K562 (cell line): Measurements from ENCODE around the gene FAM89B. TPM values are rescaled to one million over a fixed set of nuclear protein-coding genes. Genes with fewer than 3 reads are reported as not detected.

ENCODE experiments used
- BRD4 ChIP-seq: fragments of 200-600 bp; sonication (generic); IDR thresholded peaks from 2 replicates; pipeline ENCODE4 v1.6.1; 2017; ENCODE audit warnings: inconsistent platforms
- DNMT1 ChIP-seq: fragments of 450-650 bp; IDR thresholded peaks from 2 replicates; pipeline ENCODE4 v1.6.1; 2016; ENCODE audit warnings: antibody characterized with exemption, mild to moderate bottlenecking
- EHMT2 ChIP-seq: fragments of 450-650 bp; IDR thresholded peaks from 2 replicates; pipeline ENCODE4 v1.6.1; 2018; ENCODE audit warnings: antibody characterized with exemption
- GTF2F1 ChIP-seq: IDR thresholded peaks from 2 replicates; pipeline ENCODE4 v1.6.1; 2011; ENCODE audit warnings: low read depth, low read length, improper control_type of control experiment
- KDM4B ChIP-seq, 2 experiments: fragments of 450-650 bp in 1 of 2; sonication (generic) in 1 of 2; IDR thresholded peaks; 2 replicates each; pipeline ENCODE4 v1.6.1; 2016 to 2017; ENCODE audit warnings: borderline replicate concordance in 2 of 2, antibody characterized with exemption in 1 of 2, low read depth in 1 of 2, mild to moderate bottlenecking in 1 of 2
- NR1H2 ChIP-seq: sonication (generic); formaldehyde crosslinking; IDR thresholded peaks from 2 replicates; pipeline ENCODE4 v1.4.0; 2020; ENCODE audit warnings: mild to moderate bottlenecking, missing genetic modification reagents
- NR4A1 ChIP-seq, 2 experiments: fragments of 250-450 bp in 1 of 2; fragments of 450-650 bp in 1 of 2; sonication (Bioruptor Pico) in 1 of 2; IDR thresholded peaks; 2 replicates each; pipeline versions ENCODE4 v1.4.0 to v1.6.1; 2016 to 2020; ENCODE audit warnings: mild to moderate bottlenecking in 2 of 2, missing compliant biosample characterization in 1 of 2, missing genetic modification characterization in 1 of 2, moderate library complexity in 1 of 2
- POLR3G ChIP-seq: IDR thresholded peaks from 2 replicates; pipeline ENCODE4 v1.6.1; 2011; ENCODE audit not compliant: insufficient read length, insufficient replicate concordance; ENCODE audit errors: extremely low read depth
- RFX7 ChIP-seq: fragments of 250-450 bp; sonication (Bioruptor Pico); IDR thresholded peaks from 2 replicates; pipeline ENCODE4 v1.5.1; 2021; ENCODE audit warnings: mild to moderate bottlenecking
- SIN3B ChIP-seq: fragments of 450-650 bp; IDR thresholded peaks from 2 replicates; pipeline ENCODE4 v1.6.1; 2017; ENCODE audit warnings: low read depth, mild to moderate bottlenecking, moderate library complexity
- TARDBP ChIP-seq: fragments of 450-650 bp; IDR thresholded peaks from 2 replicates; pipeline ENCODE4 v1.6.1; 2016
- TFAM ChIP-seq: fragments of 250-450 bp; sonication (Bioruptor Pico); conservative IDR thresholded peaks from 2 replicates; pipeline ENCODE4 v1.5.0; 2021; ENCODE audit warnings: mild to moderate bottlenecking, moderate library complexity
- ZNF274 ChIP-seq: IDR thresholded peaks from 2 replicates; pipeline ENCODE4 v1.6.1; 2011; ENCODE audit warnings: low read depth, mild to moderate bottlenecking, low read length, moderate library complexity, borderline replicate concordance
- polyA plus RNA-seq, 8 experiments: library from polyadenylated mRNA; depleted of rRNA in 4 of 8; stranded (reverse) in 5 of 8; unstranded in 3 of 8; fragments of >200 nt; fragmentation: Nextera tagmentation in 2 of 8; fragmentation: Illumina TruSeq in 1 of 8; extraction: Ambion mirVana in 2 of 8; extraction: Trizol in 1 of 8; gene quantifications; 2 replicates each; pipeline versions ENCODE4 v1.2.1 to v1.2.3, GENCODE V29; 2011 to 2014; ENCODE audit warnings: inconsistent platforms in 1 of 8, missing spikeins in 1 of 8
- total RNA-seq, 7 experiments: library from RNA; depleted of rRNA in 6 of 7; stranded (reverse); fragments of >200 nt in 6 of 7; fragmentation: Illumina TruSeq in 2 of 7; extraction: Trizol in 2 of 7; gene quantifications; 2 replicates each; pipeline versions ENCODE4 v1.2.1 to v1.2.3, GENCODE V29; 2011 to 2021; ENCODE audit warnings: low replicate concordance in 1 of 7
- TF ChIP-seq, protein P1 (sequence below): fragments of 250-450 bp; sonication (Bioruptor Pico); IDR thresholded peaks from 2 replicates; pipeline ENCODE4 v1.5.0; 2020; ENCODE audit warnings: mild to moderate bottlenecking, borderline replicate concordance
- TF ChIP-seq, protein P2 (sequence below): fragments of 450-650 bp; formaldehyde crosslinking; IDR thresholded peaks from 2 replicates; pipeline ENCODE4 v1.4.0; 2020; ENCODE audit warnings: mild to moderate bottlenecking, moderate library complexity
- TF ChIP-seq, protein P3 (sequence below): fragments of 250-450 bp; sonication (Bioruptor Pico); IDR thresholded peaks from 2 replicates; pipeline ENCODE4 v1.4.0; 2020; ENCODE audit warnings: mild to moderate bottlenecking, moderate library complexity
- TF ChIP-seq, protein P4 (sequence below): fragments of 250-450 bp; sonication (Bioruptor Pico); IDR thresholded peaks from 2 replicates; pipeline ENCODE4 v1.9.0; 2021; ENCODE audit warnings: mild to moderate bottlenecking, inconsistent platforms
- TF ChIP-seq, protein P5 (sequence below): fragments of 450-650 bp; IDR thresholded peaks from 2 replicates; pipeline ENCODE4 v1.6.1; 2016; ENCODE audit warnings: low read depth, mild to moderate bottlenecking, moderate library complexity

The FAM89B gene
- total and polyA plus RNA-seq, 9 of the 15 experiments (the other 6 are each of a cell fraction or from before 2014, with no cell fraction given): 0.32 to 27.6 (median 11.9) TPM

DNA sequence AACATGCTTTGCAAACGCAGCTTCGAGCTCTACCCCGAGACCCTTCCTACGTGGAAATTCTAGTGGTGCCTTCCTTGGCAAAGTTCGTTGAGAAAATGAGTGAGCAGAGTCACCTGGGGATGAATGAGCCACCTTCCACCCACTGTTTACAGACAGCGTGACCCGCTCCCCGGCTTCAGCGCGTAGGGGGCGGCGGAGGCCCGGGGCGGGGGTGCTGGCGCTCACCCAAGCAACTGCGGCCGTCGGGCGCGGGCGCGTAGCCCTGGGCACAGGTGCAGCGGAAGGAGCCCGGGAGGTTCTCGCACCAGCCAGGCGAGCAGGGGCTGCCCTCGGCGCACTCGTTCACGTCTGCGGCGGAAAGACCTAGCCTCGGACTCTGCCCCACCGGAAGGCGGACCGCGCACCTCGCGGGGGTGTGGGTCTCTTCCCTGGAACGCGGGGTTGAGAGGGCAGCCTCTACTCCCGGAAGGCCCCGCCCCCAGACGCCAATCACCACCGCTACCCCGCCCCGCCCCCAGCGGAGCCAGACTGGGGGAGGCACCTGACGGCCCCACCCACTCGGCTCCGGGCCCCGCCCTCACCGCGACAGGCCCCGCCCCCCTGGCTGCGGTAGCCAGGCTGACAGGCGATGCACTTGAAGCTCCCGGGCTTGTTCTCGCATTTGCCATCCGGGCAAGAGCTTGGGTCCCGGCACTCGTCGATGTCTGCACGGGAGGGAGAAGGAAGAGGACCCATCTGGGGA is 25.9 kb upstream of the FAM89B start (continued):
- TF ChIP-seq ZNF274: no peak
- no peak for TF ChIP-seq TFAM
- no peak for TF ChIP-seq GTF2F1
- TF ChIP-seq KDM4B (IDR thresholded peaks at IDR 0.05; ENCODE audit: borderline replicate concordance in 2 of 2, low read depth in 1 of 2): no peak
- 0 out of 2 replicates have a peak, but pooled peaks have one; percentile 24 for TF ChIP-seq TARDBP
- TF ChIP-seq, protein P1, sequence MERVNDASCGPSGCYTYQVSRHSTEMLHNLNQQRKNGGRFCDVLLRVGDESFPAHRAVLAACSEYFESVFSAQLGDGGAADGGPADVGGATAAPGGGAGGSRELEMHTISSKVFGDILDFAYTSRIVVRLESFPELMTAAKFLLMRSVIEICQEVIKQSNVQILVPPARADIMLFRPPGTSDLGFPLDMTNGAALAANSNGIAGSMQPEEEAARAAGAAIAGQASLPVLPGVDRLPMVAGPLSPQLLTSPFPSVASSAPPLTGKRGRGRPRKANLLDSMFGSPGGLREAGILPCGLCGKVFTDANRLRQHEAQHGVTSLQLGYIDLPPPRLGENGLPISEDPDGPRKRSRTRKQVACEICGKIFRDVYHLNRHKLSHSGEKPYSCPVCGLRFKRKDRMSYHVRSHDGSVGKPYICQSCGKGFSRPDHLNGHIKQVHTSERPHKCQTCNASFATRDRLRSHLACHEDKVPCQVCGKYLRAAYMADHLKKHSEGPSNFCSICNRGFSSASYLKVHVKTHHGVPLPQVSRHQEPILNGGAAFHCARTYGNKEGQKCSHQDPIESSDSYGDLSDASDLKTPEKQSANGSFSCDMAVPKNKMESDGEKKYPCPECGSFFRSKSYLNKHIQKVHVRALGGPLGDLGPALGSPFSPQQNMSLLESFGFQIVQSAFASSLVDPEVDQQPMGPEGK (CRISPR knock-in tag): no peak
- no peak for TF ChIP-seq EHMT2
- no peak for TF ChIP-seq SIN3B
- TF ChIP-seq, protein P2, sequence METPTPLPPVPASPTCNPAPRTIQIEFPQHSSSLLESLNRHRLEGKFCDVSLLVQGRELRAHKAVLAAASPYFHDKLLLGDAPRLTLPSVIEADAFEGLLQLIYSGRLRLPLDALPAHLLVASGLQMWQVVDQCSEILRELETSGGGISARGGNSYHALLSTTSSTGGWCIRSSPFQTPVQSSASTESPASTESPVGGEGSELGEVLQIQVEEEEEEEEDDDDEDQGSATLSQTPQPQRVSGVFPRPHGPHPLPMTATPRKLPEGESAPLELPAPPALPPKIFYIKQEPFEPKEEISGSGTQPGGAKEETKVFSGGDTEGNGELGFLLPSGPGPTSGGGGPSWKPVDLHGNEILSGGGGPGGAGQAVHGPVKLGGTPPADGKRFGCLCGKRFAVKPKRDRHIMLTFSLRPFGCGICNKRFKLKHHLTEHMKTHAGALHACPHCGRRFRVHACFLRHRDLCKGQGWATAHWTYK: no peak
- no peak for TF ChIP-seq NR4A1 (CRISPR knock-in tag; IDR thresholded peaks at IDR 0.05)
- TF ChIP-seq NR4A1 (tag; IDR thresholded peaks at IDR 0.05): no peak
- TF ChIP-seq, protein P3, sequence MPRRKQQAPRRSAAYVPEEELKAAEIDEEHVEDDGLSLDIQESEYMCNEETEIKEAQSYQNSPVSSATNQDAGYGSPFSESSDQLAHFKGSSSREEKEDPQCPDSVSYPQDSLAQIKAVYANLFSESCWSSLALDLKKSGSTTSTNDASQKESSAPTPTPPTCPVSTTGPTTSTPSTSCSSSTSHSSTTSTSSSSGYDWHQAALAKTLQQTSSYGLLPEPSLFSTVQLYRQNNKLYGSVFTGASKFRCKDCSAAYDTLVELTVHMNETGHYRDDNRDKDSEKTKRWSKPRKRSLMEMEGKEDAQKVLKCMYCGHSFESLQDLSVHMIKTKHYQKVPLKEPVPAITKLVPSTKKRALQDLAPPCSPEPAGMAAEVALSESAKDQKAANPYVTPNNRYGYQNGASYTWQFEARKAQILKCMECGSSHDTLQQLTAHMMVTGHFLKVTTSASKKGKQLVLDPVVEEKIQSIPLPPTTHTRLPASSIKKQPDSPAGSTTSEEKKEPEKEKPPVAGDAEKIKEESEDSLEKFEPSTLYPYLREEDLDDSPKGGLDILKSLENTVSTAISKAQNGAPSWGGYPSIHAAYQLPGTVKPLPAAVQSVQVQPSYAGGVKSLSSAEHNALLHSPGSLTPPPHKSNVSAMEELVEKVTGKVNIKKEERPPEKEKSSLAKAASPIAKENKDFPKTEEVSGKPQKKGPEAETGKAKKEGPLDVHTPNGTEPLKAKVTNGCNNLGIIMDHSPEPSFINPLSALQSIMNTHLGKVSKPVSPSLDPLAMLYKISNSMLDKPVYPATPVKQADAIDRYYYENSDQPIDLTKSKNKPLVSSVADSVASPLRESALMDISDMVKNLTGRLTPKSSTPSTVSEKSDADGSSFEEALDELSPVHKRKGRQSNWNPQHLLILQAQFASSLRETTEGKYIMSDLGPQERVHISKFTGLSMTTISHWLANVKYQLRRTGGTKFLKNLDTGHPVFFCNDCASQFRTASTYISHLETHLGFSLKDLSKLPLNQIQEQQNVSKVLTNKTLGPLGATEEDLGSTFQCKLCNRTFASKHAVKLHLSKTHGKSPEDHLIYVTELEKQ (CRISPR knock-in tag): no peak
- no peak for TF ChIP-seq NR1H2 (CRISPR knock-in tag)
- TF ChIP-seq, protein P4, sequence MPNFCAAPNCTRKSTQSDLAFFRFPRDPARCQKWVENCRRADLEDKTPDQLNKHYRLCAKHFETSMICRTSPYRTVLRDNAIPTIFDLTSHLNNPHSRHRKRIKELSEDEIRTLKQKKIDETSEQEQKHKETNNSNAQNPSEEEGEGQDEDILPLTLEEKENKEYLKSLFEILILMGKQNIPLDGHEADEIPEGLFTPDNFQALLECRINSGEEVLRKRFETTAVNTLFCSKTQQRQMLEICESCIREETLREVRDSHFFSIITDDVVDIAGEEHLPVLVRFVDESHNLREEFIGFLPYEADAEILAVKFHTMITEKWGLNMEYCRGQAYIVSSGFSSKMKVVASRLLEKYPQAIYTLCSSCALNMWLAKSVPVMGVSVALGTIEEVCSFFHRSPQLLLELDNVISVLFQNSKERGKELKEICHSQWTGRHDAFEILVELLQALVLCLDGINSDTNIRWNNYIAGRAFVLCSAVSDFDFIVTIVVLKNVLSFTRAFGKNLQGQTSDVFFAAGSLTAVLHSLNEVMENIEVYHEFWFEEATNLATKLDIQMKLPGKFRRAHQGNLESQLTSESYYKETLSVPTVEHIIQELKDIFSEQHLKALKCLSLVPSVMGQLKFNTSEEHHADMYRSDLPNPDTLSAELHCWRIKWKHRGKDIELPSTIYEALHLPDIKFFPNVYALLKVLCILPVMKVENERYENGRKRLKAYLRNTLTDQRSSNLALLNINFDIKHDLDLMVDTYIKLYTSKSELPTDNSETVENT: no peak
- no peak for TF ChIP-seq RFX7 (CRISPR knock-in tag)
- TF ChIP-seq BRD4: no peak
- TF ChIP-seq, protein P5, sequence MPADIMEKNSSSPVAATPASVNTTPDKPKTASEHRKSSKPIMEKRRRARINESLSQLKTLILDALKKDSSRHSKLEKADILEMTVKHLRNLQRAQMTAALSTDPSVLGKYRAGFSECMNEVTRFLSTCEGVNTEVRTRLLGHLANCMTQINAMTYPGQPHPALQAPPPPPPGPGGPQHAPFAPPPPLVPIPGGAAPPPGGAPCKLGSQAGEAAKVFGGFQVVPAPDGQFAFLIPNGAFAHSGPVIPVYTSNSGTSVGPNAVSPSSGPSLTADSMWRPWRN: no peak
- TF ChIP-seq POLR3G: no peak
- TF ChIP-seq DNMT1: no peak
